H9 (cell line): ENCODE results near the gene PCDHGB7. TPM values are rescaled to one million over a fixed set of nuclear protein-coding genes. Genes with fewer than 3 reads are reported as not detected.
"Not testable (repeated sequence)": the region's sequence is repeated elsewhere in the genome, so short reads cannot be mapped to it uniquely, and the experiment has no call there.

ENCODE experiments used
- DNase-seq: peaks from one replicate; pipeline ENCODE4 v3.0.0-alpha.2; 2017
- H2AFZ ChIP-seq: one replicate; pipeline ENCODE4 v1.6.1; 2013; ENCODE audit warnings: mild to moderate bottlenecking, low read length, control low read depth, moderate library complexity
- H2AK5ac ChIP-seq: 2 replicates; pipeline ENCODE4 v1.6.1; 2013; ENCODE audit warnings: low read length, control low read depth, mixed read lengths; ENCODE audit not compliant: insufficient read length
- H2BK120ac ChIP-seq: one replicate; pipeline ENCODE4 v1.6.1; 2013; ENCODE audit warnings: low read depth, mild to moderate bottlenecking, low read length, control low read depth, inconsistent platforms; ENCODE audit not compliant: poor library complexity, severe bottlenecking
- H2BK12ac ChIP-seq: 2 replicates; pipeline ENCODE4 v1.6.1; 2013; ENCODE audit warnings: low read length, control low read depth, mixed read lengths, low read depth; ENCODE audit not compliant: insufficient read length
- H2BK15ac ChIP-seq: 2 replicates; pipeline ENCODE4 v1.6.1; 2013; ENCODE audit warnings: low read depth, low read length, control low read depth
- H2BK20ac ChIP-seq: one replicate; pipeline ENCODE4 v1.6.1; 2013; ENCODE audit warnings: low read depth, mild to moderate bottlenecking, low read length, control low read depth, inconsistent platforms; ENCODE audit not compliant: poor library complexity, severe bottlenecking
- H2BK5ac ChIP-seq: 2 replicates; pipeline ENCODE4 v1.6.1; 2013; ENCODE audit warnings: low read length, control low read depth, mixed read lengths; ENCODE audit not compliant: insufficient read length
- H3K14ac ChIP-seq: 2 replicates; pipeline ENCODE4 v1.6.1; 2013; ENCODE audit warnings: low read length, control low read depth; ENCODE audit not compliant: insufficient read depth
- H3K18ac ChIP-seq: 2 replicates; pipeline ENCODE4 v1.6.1; 2013; ENCODE audit warnings: low read depth, mild to moderate bottlenecking, mixed read lengths, low read length, control low read depth; ENCODE audit not compliant: insufficient read length
- H3K23ac ChIP-seq: 2 replicates; pipeline ENCODE4 v1.6.1; 2013; ENCODE audit warnings: low read length, control low read depth, mixed read lengths, low read depth; ENCODE audit not compliant: insufficient read length
- H3K23me2 ChIP-seq: 2 replicates; pipeline ENCODE4 v1.6.1; 2013; ENCODE audit warnings: low read depth, mild to moderate bottlenecking, mixed read lengths, low read length, control low read depth; ENCODE audit not compliant: insufficient read length, poor library complexity, severe bottlenecking
- H3K27ac ChIP-seq: 2 replicates; pipeline ENCODE4 v1.5.1; 2013; ENCODE audit warnings: low read length, control low read depth, mixed read lengths, low read depth; ENCODE audit not compliant: insufficient read length
- H3K27me3 ChIP-seq: 2 replicates; pipeline ENCODE4 v1.6.1; 2013; ENCODE audit warnings: low read length, control low read depth, inconsistent platforms; ENCODE audit not compliant: insufficient read depth
- H3K4ac ChIP-seq: 2 replicates; pipeline ENCODE4 v1.6.1; 2013; ENCODE audit warnings: low read depth, mild to moderate bottlenecking, control low read depth, inconsistent platforms, low read length, moderate library complexity
- H3K4me1 ChIP-seq: 2 replicates; pipeline ENCODE4 v1.6.1; 2013; ENCODE audit warnings: low read length, control low read depth, inconsistent platforms; ENCODE audit not compliant: insufficient read depth
- H3K4me2 ChIP-seq: 2 replicates; pipeline ENCODE4 v1.6.1; 2013; ENCODE audit warnings: low read length, control low read depth, mixed read lengths; ENCODE audit not compliant: insufficient read length, insufficient read depth
- H3K56ac ChIP-seq: 2 replicates; pipeline ENCODE4 v1.6.1; 2013; ENCODE audit warnings: low read depth, mild to moderate bottlenecking, mixed read lengths, low read length, control low read depth; ENCODE audit not compliant: insufficient read length
- H3K79me1 ChIP-seq: 2 replicates; pipeline ENCODE4 v1.6.1; 2013; ENCODE audit warnings: low read depth, mild to moderate bottlenecking, moderate library complexity, low read length, control low read depth, inconsistent platforms; ENCODE audit not compliant: insufficient read depth, poor library complexity, severe bottlenecking
- H3K79me2 ChIP-seq: 2 replicates; pipeline ENCODE4 v1.6.1; 2013; ENCODE audit warnings: low read length, control low read depth, inconsistent platforms; ENCODE audit not compliant: insufficient read depth
- H3K9ac ChIP-seq: 2 replicates; pipeline ENCODE4 v1.6.1; 2013; ENCODE audit warnings: low read length, control low read depth, mixed read lengths; ENCODE audit not compliant: insufficient read length; ENCODE audit errors: extremely low read depth
- H3K9me3 ChIP-seq: one replicate; pipeline ENCODE4 v1.6.1; 2013; ENCODE audit warnings: low read depth, low read length, inconsistent platforms; ENCODE audit not compliant: control insufficient read depth
- H3T11ph ChIP-seq: one replicate; pipeline ENCODE4 v1.6.1; 2013; ENCODE audit warnings: mild to moderate bottlenecking, low read length, control low read depth, inconsistent platforms
- H4K20me1 ChIP-seq: one replicate; pipeline ENCODE4 v1.6.1; 2013; ENCODE audit not compliant: control insufficient read depth, insufficient read length, insufficient read depth
- H4K5ac ChIP-seq: 2 replicates; pipeline ENCODE4 v1.6.1; 2013; ENCODE audit warnings: low read depth, mild to moderate bottlenecking, mixed read lengths, low read length, control low read depth; ENCODE audit not compliant: insufficient read length
- H4K8ac ChIP-seq: replicated peaks from 2 replicates; pipeline ENCODE4 v1.6.1; 2013; ENCODE audit warnings: low read length, control low read depth, mixed read lengths, low read depth; ENCODE audit not compliant: insufficient read length
- H4K91ac ChIP-seq: 2 replicates; pipeline ENCODE4 v1.6.1; 2013; ENCODE audit warnings: low read depth, mild to moderate bottlenecking, moderate library complexity, mixed read lengths, low read length, control low read depth; ENCODE audit not compliant: insufficient read length
- H3K27ac Mint-ChIP-seq, 3 experiments: 2 replicates in 2 of 3; 3 replicates in 1 of 3; pipeline ENCODE4 v1.8.0; 2020 to 2021; ENCODE audit warnings: mixed read lengths in 3 of 3, mild to moderate bottlenecking in 1 of 3, moderate library complexity in 1 of 3
- H3K27me3 Mint-ChIP-seq: 2 replicates; pipeline ENCODE4 v1.8.0; 2021; ENCODE audit warnings: low read depth, mild to moderate bottlenecking, moderate library complexity, mixed read lengths
- H3K36me3 Mint-ChIP-seq, 3 experiments: 2 replicates in 2 of 3; 3 replicates in 1 of 3; pipeline ENCODE4 v1.8.0; 2020 to 2021; ENCODE audit warnings: low read depth in 3 of 3, mixed read lengths in 3 of 3; ENCODE audit not compliant: insufficient read depth in 1 of 3
- H3K4me1 Mint-ChIP-seq, 2 experiments: 2 replicates each; pipeline ENCODE4 v1.8.0; 2020; ENCODE audit warnings: mixed read lengths in 2 of 2
- H3K4me3 Mint-ChIP-seq, 2 experiments: 2 replicates in 1 of 2; 3 replicates in 1 of 2; pipeline ENCODE4 v1.8.0; 2020 to 2021; ENCODE audit warnings: mild to moderate bottlenecking in 2 of 2, mixed read lengths in 2 of 2, moderate library complexity in 1 of 2
- H3K9me3 Mint-ChIP-seq, 2 experiments: 2 replicates in 1 of 2; 3 replicates in 1 of 2; pipeline ENCODE4 v1.8.0; 2020; ENCODE audit warnings: mild to moderate bottlenecking in 2 of 2, mixed read lengths in 2 of 2, moderate library complexity in 1 of 2
- WGBS: extraction: QIAGEN DNeasy Blood & Tissue Kit; methylation state at CpG from one replicate; pipeline ENCODE4 v1.1.7; 2013; ENCODE audit warnings: missing lambda C conversion rate, low lambda C conversion rate, mixed read lengths; ENCODE audit not compliant: insufficient read length; ENCODE audit errors: extremely low coverage; 5-methylcytosine and 5-hydroxymethylcytosine counted together
- total RNA-seq: library from RNA; stranded (reverse); gene quantifications from 2 replicates; pipeline ENCODE4 v1.2.1, GENCODE V29; 2021
- TF ChIP-seq, protein P1 (sequence below): fragments of 200-600 bp; sonication (generic); conservative IDR thresholded peaks from 3 replicates; pipeline ENCODE4 v1.8.0; 2021; ENCODE audit warnings: antibody characterized with exemption, mild to moderate bottlenecking

Gene PCDHGB7
- total RNA-seq, 1 experiment from 2014 or later = 7.7 TPM

DNA sequence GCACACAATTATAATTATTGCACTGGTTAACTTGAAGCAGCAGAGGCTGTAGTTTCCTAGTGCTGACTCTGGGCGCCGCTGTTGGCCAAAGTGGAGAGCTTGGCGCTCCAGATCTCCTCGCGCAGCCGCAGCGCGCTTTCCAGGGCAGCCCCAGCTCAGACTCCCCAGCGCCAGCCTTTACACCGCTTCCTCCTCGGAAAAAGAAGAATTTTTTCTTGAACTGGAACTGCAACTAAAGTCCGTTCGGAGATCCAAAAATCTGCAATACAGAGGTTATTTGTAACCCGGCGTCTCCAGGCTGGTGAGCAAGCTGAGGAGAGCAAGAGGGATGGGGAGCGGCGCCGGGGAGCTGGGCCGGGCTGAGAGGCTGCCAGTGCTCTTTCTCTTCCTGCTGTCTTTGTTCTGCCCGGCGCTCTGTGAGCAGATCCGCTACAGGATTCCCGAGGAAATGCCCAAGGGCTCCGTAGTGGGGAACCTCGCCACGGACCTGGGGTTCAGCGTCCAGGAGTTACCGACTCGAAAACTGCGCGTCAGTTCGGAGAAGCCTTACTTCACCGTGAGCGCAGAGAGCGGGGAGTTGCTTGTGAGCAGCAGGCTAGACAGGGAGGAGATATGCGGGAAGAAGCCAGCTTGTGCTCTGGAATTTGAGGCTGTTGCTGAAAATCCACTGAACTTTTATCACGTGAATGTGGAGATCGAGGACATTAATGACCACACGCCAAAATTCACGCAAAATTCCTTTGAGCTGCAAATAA lies 29.7 kb upstream of the PCDHGB7 start, which contains the start of gene PCDHGB4:
TSS of gene PCDHGB4 (plus strand) at position 142 of the 755 bp plus-strand sequence. CDS start at position 329, 187 bp downstream.
- not testable (repeated sequence) for H4K20me1 ChIP-seq, H3K79me2 ChIP-seq, H3K56ac ChIP-seq, H2BK5ac ChIP-seq, H3T11ph ChIP-seq, H3K4me1 ChIP-seq, H2BK20ac ChIP-seq, H4K8ac ChIP-seq, H3K27ac Mint-ChIP-seq, H3K4ac ChIP-seq, H4K5ac ChIP-seq, H2BK120ac ChIP-seq, H3K4me1 Mint-ChIP-seq, H3K27ac ChIP-seq, H2BK15ac ChIP-seq, H4K91ac ChIP-seq, H2BK12ac ChIP-seq, H3K23me2 ChIP-seq, H2AFZ ChIP-seq, H3K79me1 ChIP-seq, H3K23ac ChIP-seq, H3K14ac ChIP-seq, H2AK5ac ChIP-seq, H3K27me3 ChIP-seq
- TF ChIP-seq, protein P1, sequence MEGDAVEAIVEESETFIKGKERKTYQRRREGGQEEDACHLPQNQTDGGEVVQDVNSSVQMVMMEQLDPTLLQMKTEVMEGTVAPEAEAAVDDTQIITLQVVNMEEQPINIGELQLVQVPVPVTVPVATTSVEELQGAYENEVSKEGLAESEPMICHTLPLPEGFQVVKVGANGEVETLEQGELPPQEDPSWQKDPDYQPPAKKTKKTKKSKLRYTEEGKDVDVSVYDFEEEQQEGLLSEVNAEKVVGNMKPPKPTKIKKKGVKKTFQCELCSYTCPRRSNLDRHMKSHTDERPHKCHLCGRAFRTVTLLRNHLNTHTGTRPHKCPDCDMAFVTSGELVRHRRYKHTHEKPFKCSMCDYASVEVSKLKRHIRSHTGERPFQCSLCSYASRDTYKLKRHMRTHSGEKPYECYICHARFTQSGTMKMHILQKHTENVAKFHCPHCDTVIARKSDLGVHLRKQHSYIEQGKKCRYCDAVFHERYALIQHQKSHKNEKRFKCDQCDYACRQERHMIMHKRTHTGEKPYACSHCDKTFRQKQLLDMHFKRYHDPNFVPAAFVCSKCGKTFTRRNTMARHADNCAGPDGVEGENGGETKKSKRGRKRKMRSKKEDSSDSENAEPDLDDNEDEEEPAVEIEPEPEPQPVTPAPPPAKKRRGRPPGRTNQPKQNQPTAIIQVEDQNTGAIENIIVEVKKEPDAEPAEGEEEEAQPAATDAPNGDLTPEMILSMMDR = peak; percentile 72
- H3K9me3 Mint-ChIP-seq = peaks cover 69 to 74% of the 10 kb centered on the region in 2 experiments
- peaks cover 15% of the 10 kb centered on the region for H3K27me3 Mint-ChIP-seq
- no CpG with 5 or more reads among the region's 40 CpGs for WGBS
- Histone ChIP-seq H3K18ac (peak within 1 kb of the TSS; percentile 33), H3K9me3 (peaks cover 42% of the 10 kb centered on the region), H3K9ac (peak within 1 kb of the TSS; percentile 15), H3K4me2 (peak within 1 kb of the TSS; percentile 51)
- H3K4me3 Mint-ChIP-seq = peak within 1 kb of the TSS in 1 of 2 experiments; percentile 71; a peak in 2 of 5 replicates
- peak; percentile 76 for DNase-seq
- H3K36me3 Mint-ChIP-seq = peaks cover 25 to 62% (median 43%) of the 10 kb centered on the region in 3 experiments
